HEK293T (cell line): ENCODE measurements around the gene AMDHD1.

Experiments used
- CTCF ChIA-PET: fragments of 350-600 bp; formaldehyde crosslinking; extraction: SDS; loops from one replicate; lab custom pipeline; 2021; ENCODE audit warnings: antibody characterized with exemption, inconsistent platforms; lab: Yijun Ruan, JAX
- POLR2A ChIA-PET: fragments of 350-600 bp; formaldehyde crosslinking; extraction: SDS; loops from one replicate; lab custom pipeline; 2020; ENCODE audit warnings: antibody characterized with exemption, inconsistent platforms; lab: Yijun Ruan, JAX
- DNase-seq: peaks from one replicate; pipeline ENCODE4 v3.0.0; 2012; ENCODE audit warnings: mixed read lengths; ENCODE audit errors: extremely low spot score
- ARNT ChIP-seq: fragments of 450-650 bp; IDR thresholded peaks from 2 replicates; pipeline ENCODE4 v1.6.1; 2017; ENCODE audit warnings: mild to moderate bottlenecking
- BHLHE40 ChIP-seq: fragments of 450-650 bp; IDR thresholded peaks from 2 replicates; pipeline ENCODE4 v1.6.1; 2016; ENCODE audit warnings: mild to moderate bottlenecking, moderate library complexity, borderline replicate concordance
- CTBP1 ChIP-seq: fragments of 450-650 bp; IDR thresholded peaks from 2 replicates; pipeline ENCODE4 v1.6.1; 2016; ENCODE audit warnings: borderline replicate concordance
- ELF4 ChIP-seq: fragments of 450-650 bp; IDR thresholded peaks from 2 replicates; pipeline ENCODE4 v1.6.1; 2017; ENCODE audit warnings: antibody characterized with exemption
- FOXA1 ChIP-seq: fragments of 450-650 bp; IDR thresholded peaks from 2 replicates; pipeline ENCODE4 v1.6.1; 2016; ENCODE audit warnings: mild to moderate bottlenecking
- FOXK2 ChIP-seq: fragments of 450-650 bp; IDR thresholded peaks from 2 replicates; pipeline ENCODE4 v1.6.1; 2016; ENCODE audit warnings: mild to moderate bottlenecking
- FOXM1 ChIP-seq: fragments of 450-650 bp; IDR thresholded peaks from 2 replicates; pipeline ENCODE4 v1.6.1; 2017; ENCODE audit warnings: mild to moderate bottlenecking, borderline replicate concordance
- HDGF ChIP-seq: fragments of 450-650 bp; IDR thresholded peaks from 2 replicates; pipeline ENCODE4 v1.6.1; 2017; ENCODE audit warnings: antibody characterized with exemption, borderline replicate concordance
- L3MBTL2 ChIP-seq: fragments of 450-650 bp; conservative IDR thresholded peaks from 2 replicates; pipeline ENCODE4 v1.6.1; 2016; ENCODE audit warnings: mild to moderate bottlenecking
- LEF1 ChIP-seq: fragments of 450-650 bp; IDR thresholded peaks from 2 replicates; pipeline ENCODE4 v1.6.1; 2017; ENCODE audit warnings: mild to moderate bottlenecking, borderline replicate concordance
- NFRKB ChIP-seq: fragments of 450-650 bp; IDR thresholded peaks from 2 replicates; pipeline ENCODE4 v1.6.1; 2016; ENCODE audit warnings: mild to moderate bottlenecking, moderate library complexity
- SP1 ChIP-seq: fragments of 450-650 bp; IDR thresholded peaks from 2 replicates; pipeline ENCODE4 v1.6.1; 2017
- SUZ12 ChIP-seq: fragments of 450-650 bp; IDR thresholded peaks from 2 replicates; pipeline ENCODE4 v1.6.1; 2016; ENCODE audit warnings: mild to moderate bottlenecking
- TARDBP ChIP-seq: fragments of 450-650 bp; IDR thresholded peaks from 2 replicates; pipeline ENCODE4 v1.6.1; 2016
- ZNF384 ChIP-seq: fragments of 450-650 bp; IDR thresholded peaks from 2 replicates; pipeline ENCODE4 v1.6.1; 2016
- TF ChIP-seq, protein P1 (sequence below): fragments of 450-650 bp; IDR thresholded peaks from 2 replicates; pipeline ENCODE4 v1.6.1; 2016

The AMDHD1 gene

GRCh38 chr12:95974358-95974757 is 31.2 kb downstream of the AMDHD1 start:
- no peak for TF ChIP-seq L3MBTL2
- TF ChIP-seq ZNF384: no peak
- no peak for TF ChIP-seq FOXA1
- no peak for TF ChIP-seq FOXM1
- no peak for TF ChIP-seq NFRKB
- TF ChIP-seq SUZ12: no peak
- TF ChIP-seq BHLHE40: no peak
- TF ChIP-seq FOXK2: no peak
- TF ChIP-seq TARDBP: no peak
- no peak for TF ChIP-seq ELF4
- TF ChIP-seq LEF1: no peak
- no peak for TF ChIP-seq SP1
- TF ChIP-seq, protein P1, sequence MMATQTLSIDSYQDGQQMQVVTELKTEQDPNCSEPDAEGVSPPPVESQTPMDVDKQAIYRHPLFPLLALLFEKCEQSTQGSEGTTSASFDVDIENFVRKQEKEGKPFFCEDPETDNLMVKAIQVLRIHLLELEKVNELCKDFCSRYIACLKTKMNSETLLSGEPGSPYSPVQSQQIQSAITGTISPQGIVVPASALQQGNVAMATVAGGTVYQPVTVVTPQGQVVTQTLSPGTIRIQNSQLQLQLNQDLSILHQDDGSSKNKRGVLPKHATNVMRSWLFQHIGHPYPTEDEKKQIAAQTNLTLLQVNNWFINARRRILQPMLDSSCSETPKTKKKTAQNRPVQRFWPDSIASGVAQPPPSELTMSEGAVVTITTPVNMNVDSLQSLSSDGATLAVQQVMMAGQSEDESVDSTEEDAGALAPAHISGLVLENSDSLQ: no peak
- no peak for TF ChIP-seq HDGF
- no peak for TF ChIP-seq CTBP1
- no peak for TF ChIP-seq ARNT
- ChIA-PET CTCF (no interaction called here), POLR2A (no interaction called here)
- no peak for DNase-seq

DNA sequence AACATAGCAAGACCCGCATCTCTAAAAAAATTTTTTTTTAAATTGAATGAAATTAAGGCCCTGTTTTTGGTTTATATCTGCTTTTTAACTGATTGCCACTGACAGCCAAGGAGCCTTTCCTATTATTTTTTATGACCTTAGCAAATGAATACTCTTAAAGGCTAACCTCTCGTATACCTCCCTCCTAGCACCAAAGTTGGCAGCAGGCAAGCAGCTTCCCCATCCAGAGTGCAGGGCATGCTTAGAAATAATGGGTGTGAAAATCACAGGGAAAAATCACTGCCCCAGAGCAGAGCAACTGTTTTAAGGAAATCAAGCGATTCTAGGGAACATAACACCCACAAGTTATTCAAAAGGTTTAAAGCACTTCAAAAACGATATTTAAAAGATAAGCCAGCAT is 32.4 kb downstream of the AMDHD1 start:
- TF ChIP-seq, protein P1: no peak
- TF ChIP-seq FOXA1: no peak
- no peak for TF ChIP-seq FOXK2
- TF ChIP-seq ELF4: no peak
- no peak for TF ChIP-seq TARDBP
- TF ChIP-seq FOXM1: no peak
- no peak for TF ChIP-seq L3MBTL2
- no peak for TF ChIP-seq BHLHE40
- no peak for TF ChIP-seq LEF1
- TF ChIP-seq SP1: no peak
- TF ChIP-seq NFRKB: no peak
- no peak for TF ChIP-seq ZNF384
- no peak for TF ChIP-seq SUZ12
- TF ChIP-seq ARNT: no peak
- TF ChIP-seq HDGF: no peak
- TF ChIP-seq CTBP1: no peak
- ChIA-PET CTCF (interaction anchor here (1.0 kb wide), 1 partner anchor 23 kb away, joined by 5 read pairs; no protein-coding TSS in a partner anchor), POLR2A (no interaction called here)
- DNase-seq: no peak

DNA sequence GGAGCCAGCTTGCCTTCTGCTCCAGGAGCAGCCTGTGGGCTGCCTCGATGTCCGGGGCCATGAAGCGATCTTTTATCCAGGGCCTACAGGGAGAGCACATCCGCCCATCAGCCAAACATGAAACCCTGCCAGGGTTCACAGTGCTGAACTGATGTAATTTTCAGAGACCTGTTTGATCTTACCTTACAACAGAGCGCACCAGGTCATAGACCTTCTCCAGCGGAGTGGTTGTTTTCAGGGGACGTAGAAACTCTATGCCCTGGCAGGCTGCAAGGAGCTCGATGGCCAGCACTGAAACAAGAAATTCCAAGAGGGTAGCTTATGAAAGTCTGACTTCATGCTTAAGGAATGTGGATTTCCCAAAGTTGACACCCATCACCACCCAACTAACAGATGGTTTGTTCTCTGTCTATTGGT is 33.3 kb downstream of the AMDHD1 start:
- no peak for DNase-seq
- no peak for TF ChIP-seq SUZ12

GRCh38 chr12:95977764-95978305 is 34.7 kb downstream of the AMDHD1 start:
- ChIA-PET POLR2A (no interaction called here), CTCF (no interaction called here)
- TF ChIP-seq L3MBTL2: no peak
- TF ChIP-seq FOXK2: no peak
- TF ChIP-seq ZNF384: no peak
- no peak for TF ChIP-seq FOXA1
- TF ChIP-seq FOXM1: no peak
- TF ChIP-seq SP1: no peak
- TF ChIP-seq, protein P1: no peak
- no peak for TF ChIP-seq LEF1
- DNase-seq: no peak

More for the DNA sequence above, 33.3 kb downstream of the AMDHD1 start:
- ChIA-PET POLR2A (no interaction called here), CTCF (no interaction called here)

- TF ChIP-seq, protein P1: no peak
- TF ChIP-seq NFRKB (no peak), TARDBP (no peak), L3MBTL2 (no peak), SP1 (no peak), FOXK2 (no peak), ARNT (no peak), ELF4 (no peak), FOXM1 (no peak), CTBP1 (no peak), FOXA1 (no peak), ZNF384 (no peak), HDGF (no peak), LEF1 (no peak), BHLHE40 (no peak), SUZ12 (no peak)
- POLR2A ChIA-PET: no interaction called here
- CTCF ChIA-PET: no interaction called here
- DNase-seq: no peak
These were observed 35.2 kb downstream of the AMDHD1 start for GRCh38 chr12:95978351-95978750.

- DNase-seq: no peak
- no peak for TF ChIP-seq ZNF384
- no peak for TF ChIP-seq LEF1
- no peak for TF ChIP-seq SP1
- no peak for TF ChIP-seq HDGF
- TF ChIP-seq BHLHE40: no peak
- TF ChIP-seq ELF4: no peak
- no peak for TF ChIP-seq CTBP1
- TF ChIP-seq TARDBP: no peak
- TF ChIP-seq L3MBTL2: no peak
- no peak for TF ChIP-seq FOXK2
- ChIA-PET CTCF (no interaction called here), POLR2A (no interaction called here)
These were observed 35.6 kb downstream of the AMDHD1 start for GRCh38 chr12:95978774-95979173.
